Neural cell (in vitro differentiated cells): ENCODE results near the gene SBK1.

Source experiments
- CTCF ChIP-seq: fragments of 450-650 bp; IDR thresholded peaks from 2 replicates; pipeline ENCODE4 v1.5.1; 2014; ENCODE audit warnings: antibody characterized with exemption, mild to moderate bottlenecking, moderate library complexity; ENCODE audit not compliant: poor library complexity, severe bottlenecking
- EP300 ChIP-seq: fragments of 450-650 bp; conservative IDR thresholded peaks from 2 replicates; pipeline ENCODE4 v1.6.1; 2014; ENCODE audit warnings: antibody characterized with exemption, mild to moderate bottlenecking, moderate library complexity; ENCODE audit not compliant: poor library complexity, severe bottlenecking
- EZH2 ChIP-seq: fragments of 200-600, 300-800 bp; shearing (Covaris generic), sonication (generic); IDR thresholded peaks from 2 replicates; pipeline ENCODE4 v1.6.1; 2014; ENCODE audit warnings: antibody characterized with exemption, low read length, borderline replicate concordance, mild to moderate bottlenecking; ENCODE audit not compliant: insufficient read depth, poor library complexity, severe bottlenecking
- MXI1 ChIP-seq: fragments of 450-650 bp; conservative IDR thresholded peaks from 2 replicates; pipeline ENCODE4 v1.6.1; 2014; ENCODE audit warnings: antibody characterized with exemption, mild to moderate bottlenecking; ENCODE audit not compliant: poor library complexity, severe bottlenecking
- POLR2AphosphoS5 ChIP-seq: IDR thresholded peaks from 2 replicates; pipeline ENCODE4 v1.6.1; 2012
- REST ChIP-seq: IDR thresholded peaks from 2 replicates; pipeline ENCODE4 v1.6.1; 2012; ENCODE audit warnings: borderline replicate concordance
- SMC3 ChIP-seq: fragments of 450-650 bp; conservative IDR thresholded peaks from 2 replicates; pipeline ENCODE4 v1.6.1; 2014; ENCODE audit warnings: antibody characterized with exemption, mild to moderate bottlenecking, moderate library complexity; ENCODE audit not compliant: poor library complexity

GRCh38 chr16:28289939-28290858 lies 2.1 kb upstream of the SBK1 start:
- TF ChIP-seq CTCF (no peak), REST (no peak), EZH2 (no peak), POLR2AphosphoS5 (no peak), MXI1 (no peak), SMC3 (no peak), EP300 (no peak)
